HepG2 (cell line): ENCODE measurements around the gene MED13.

Experiments used
- ARID4A ChIP-seq: sonication (generic); formaldehyde crosslinking; IDR thresholded peaks from 2 replicates; pipeline ENCODE4 v1.5.0; 2020; ENCODE audit warnings: mild to moderate bottlenecking, missing genetic modification reagents, borderline replicate concordance
- CTCF ChIP-seq: sonication (generic); formaldehyde crosslinking; IDR thresholded peaks from 2 replicates; pipeline ENCODE4 v1.5.0; 2020; ENCODE audit warnings: mild to moderate bottlenecking, missing genetic modification reagents, moderate library complexity
- KAT8 ChIP-seq: IDR thresholded peaks from 2 replicates; pipeline ENCODE4 v1.6.1; 2016; ENCODE audit warnings: missing genetic modification reagents, missing compliant biosample characterization
- RAD21 ChIP-seq: fragments of 450-650 bp; formaldehyde crosslinking; IDR thresholded peaks from 2 replicates; pipeline ENCODE4 v1.5.0; 2020; ENCODE audit warnings: mild to moderate bottlenecking

GRCh38 chr17:61968757-61969156 lies 96.3 kb downstream of the MED13 start:
- TF ChIP-seq KAT8 (CRISPR knock-in tag) = no peak
- no peak for TF ChIP-seq ARID4A (CRISPR knock-in tag)
- no peak for TF ChIP-seq RAD21 (CRISPR knock-in tag)
- TF ChIP-seq CTCF (CRISPR knock-in tag) = no peak
